Measurements from ENCODE around the gene ANKRD50.

Gene ANKRD50

DNA sequence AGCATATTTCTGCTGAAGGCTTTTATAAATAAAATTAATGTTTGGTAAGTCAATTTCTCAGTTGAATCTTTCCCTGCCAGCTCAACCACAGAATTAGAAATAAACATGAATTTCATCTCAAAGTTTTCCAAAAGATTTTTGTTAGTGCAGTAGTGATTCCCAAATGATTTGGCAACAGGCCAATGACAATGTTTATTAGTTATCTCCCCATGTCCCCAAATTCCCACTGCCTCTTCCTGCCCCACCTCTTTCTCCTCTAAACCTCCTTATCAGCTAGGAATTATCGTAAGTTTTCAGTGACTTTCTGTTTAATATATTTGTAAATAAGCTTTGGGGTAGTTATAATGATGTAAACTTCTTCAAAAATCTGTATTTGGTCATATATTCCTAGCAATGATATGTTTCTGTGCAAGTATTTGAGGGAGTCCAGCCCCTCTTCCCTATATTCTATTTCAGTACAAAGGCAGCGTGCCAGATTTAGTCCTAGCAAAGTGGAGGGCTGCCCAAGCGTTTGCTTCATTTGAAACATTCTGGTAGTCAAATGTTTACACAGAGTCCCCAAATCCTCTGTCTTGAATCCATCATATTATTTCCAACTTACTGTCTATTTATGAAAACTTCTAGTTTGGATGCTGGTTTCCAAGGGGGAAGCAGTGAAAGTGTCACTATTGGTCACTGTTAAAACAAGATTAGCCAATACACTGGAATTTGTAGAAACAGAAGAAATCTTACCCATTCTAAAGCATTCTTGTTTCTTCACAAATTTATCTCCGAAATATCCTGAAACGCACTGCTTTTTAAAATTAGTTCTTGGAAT, 33.7 kb upstream of the ANKRD50 start:
- DNase-seq (ENCODE audit: low spot score) = no peak
- TF ChIP-seq, protein P1, sequence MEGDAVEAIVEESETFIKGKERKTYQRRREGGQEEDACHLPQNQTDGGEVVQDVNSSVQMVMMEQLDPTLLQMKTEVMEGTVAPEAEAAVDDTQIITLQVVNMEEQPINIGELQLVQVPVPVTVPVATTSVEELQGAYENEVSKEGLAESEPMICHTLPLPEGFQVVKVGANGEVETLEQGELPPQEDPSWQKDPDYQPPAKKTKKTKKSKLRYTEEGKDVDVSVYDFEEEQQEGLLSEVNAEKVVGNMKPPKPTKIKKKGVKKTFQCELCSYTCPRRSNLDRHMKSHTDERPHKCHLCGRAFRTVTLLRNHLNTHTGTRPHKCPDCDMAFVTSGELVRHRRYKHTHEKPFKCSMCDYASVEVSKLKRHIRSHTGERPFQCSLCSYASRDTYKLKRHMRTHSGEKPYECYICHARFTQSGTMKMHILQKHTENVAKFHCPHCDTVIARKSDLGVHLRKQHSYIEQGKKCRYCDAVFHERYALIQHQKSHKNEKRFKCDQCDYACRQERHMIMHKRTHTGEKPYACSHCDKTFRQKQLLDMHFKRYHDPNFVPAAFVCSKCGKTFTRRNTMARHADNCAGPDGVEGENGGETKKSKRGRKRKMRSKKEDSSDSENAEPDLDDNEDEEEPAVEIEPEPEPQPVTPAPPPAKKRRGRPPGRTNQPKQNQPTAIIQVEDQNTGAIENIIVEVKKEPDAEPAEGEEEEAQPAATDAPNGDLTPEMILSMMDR (IDR thresholded peaks at IDR 0.05; ENCODE audit: extremely low read depth, missing control alignments) = no peak

DNA sequence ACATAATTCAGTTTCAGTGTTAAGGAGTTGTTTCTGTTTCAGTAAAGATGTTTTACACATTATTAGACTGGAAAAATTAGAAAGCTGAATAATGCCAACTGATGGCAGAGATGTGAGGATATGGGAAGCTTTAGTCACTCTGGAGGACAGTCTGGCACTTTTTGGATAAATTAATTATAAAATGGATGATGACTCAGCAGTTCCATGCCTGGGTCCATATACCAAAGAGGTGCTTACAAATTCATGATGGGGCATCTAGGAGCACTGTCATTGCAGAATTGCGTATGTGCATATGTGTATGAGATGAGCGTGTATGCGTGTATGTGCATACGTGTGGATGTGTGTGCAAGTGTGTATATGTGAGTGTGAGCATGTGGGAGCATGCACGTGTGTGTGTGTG, 31.2 kb upstream of the ANKRD50 start:
- TF ChIP-seq, protein P1 (IDR thresholded peaks at IDR 0.05; ENCODE audit: extremely low read depth, missing control alignments) = no peak
- DNase-seq (ENCODE audit: low spot score) = no peak

DNA sequence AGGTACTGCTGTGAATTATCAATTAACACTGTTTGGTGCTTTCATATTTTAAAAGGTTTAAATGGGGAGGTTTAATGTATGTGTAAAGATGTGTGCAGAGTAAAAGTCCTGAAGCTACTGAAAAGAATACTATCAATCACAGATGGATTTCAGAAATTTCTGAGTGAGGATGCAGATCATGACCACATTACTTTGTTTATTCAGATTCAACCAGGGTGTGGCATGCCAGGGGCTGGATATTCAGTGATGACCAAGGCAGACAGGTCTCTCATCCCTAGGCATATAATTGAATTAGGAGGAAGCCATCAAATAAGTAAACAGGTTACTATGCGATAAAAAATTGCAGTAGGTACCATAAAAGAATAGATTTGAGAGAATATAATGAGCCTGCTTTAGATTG, 28.0 kb upstream of the ANKRD50 start:
- TF ChIP-seq, protein P1 (IDR thresholded peaks at IDR 0.05; ENCODE audit: extremely low read depth, missing control alignments) = no peak
- no peak for DNase-seq (ENCODE audit: low spot score)

DNA sequence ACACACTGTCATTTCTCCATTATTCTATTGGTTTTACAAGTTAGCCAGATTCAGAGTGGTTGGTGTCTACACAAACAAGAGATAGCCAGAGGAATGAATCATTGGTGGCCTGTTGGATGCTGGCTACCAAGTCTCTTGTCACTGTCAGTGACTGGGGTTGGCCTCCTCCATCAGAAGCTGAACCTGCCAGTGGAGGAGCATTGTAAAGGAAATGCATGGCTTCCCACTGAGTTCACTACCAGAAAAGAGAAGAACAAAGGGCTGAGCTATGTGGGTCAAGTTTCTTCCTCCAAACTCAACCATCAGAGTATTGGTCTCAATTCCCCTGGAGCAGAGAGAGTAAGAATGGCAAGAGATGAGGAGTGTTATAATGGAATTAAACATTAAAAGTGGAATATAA, 26.5 kb upstream of the ANKRD50 start:
- no peak for DNase-seq (ENCODE audit: low spot score)
- TF ChIP-seq, protein P1 (IDR thresholded peaks at IDR 0.05; ENCODE audit: extremely low read depth, missing control alignments) = no peak

DNA sequence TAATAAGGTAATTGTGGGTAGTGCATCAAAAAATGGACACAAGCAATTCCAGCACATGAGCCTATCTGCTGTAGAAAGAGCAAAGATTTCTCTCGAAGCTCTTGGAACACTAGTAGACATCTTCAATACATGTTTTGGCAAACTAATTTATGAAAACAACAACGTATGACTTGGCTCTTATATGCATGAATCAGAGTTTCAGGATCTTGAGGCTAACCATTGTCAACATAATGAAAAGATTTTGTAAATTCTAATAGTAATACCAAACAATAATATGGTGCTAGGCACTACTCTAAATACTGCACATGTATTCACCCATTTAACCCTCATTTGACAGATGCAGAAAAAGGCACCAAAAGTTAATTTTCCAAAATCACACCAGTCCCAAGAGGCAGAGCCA, 25.1 kb upstream of the ANKRD50 start:
- no peak for DNase-seq (ENCODE audit: low spot score)
- TF ChIP-seq, protein P1 (IDR thresholded peaks at IDR 0.05; ENCODE audit: extremely low read depth, missing control alignments) = no peak

DNA sequence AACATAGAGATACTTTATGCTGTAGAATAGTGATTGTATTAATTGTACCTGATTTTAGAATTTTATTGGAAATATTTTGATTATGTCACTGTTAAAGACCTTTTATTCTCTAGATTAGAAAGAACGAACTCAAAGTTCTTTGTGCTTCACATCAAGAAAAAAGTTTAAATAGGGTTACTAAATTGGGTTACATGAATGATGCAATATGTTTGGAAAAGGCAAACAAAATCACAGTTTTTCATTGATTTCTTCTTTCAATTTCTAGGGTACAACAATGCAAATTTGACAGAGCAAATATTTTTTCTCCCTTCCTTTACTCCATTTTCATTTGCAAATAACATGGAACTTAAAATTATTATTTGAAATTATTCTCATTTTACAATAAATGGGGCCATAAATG, 24.0 kb upstream of the ANKRD50 start:
- DNase-seq (ENCODE audit: low spot score) = no peak
- TF ChIP-seq, protein P1 (IDR thresholded peaks at IDR 0.05; ENCODE audit: extremely low read depth, missing control alignments) = no peak

DNA sequence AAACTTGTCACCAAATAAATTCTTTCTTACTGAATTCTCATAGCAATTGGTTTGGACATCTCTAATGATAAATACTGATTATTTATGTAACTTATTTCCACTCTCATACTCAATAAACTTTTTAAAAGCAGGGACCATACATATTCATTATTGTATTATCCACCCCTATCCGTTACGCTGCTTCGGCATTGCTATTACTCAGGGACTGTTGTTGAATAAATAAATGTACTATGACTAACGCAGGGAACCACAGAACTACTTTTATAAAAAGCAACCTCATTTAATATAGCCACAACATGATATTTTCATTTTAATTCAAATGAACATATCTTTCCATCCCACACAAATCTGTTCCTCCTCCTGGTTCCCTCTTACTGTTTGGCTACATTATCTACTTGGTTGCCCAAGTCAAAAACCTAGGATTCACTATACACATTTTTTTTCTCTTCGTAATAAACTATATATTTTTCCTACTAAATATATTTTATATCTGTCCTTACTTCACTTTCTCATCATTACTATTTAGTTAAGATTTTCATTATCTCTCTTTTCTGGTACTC, 14.9 kb upstream of the ANKRD50 start:
- DNase-seq (ENCODE audit: low spot score) = no peak
- TF ChIP-seq, protein P1 (IDR thresholded peaks at IDR 0.05; ENCODE audit: extremely low read depth, missing control alignments) = no peak

Data from GM20000 (cell line).